Neuronal stem cell (in vitro differentiated cells): ENCODE results near the gene PTPRM.

ENCODE experiments used
- DNase-seq: peaks from one replicate; pipeline ENCODE4 v3.0.0-alpha.2; 2013; ENCODE audit warnings: low spot score
- H2AFZ ChIP-seq: one replicate; pipeline ENCODE4 v1.6.1; 2013; ENCODE audit warnings: mild to moderate bottlenecking, low read length, inconsistent platforms
- H2AK5ac ChIP-seq: 2 replicates; pipeline ENCODE4 v1.6.1; 2013; ENCODE audit warnings: low read depth, mild to moderate bottlenecking, inconsistent platforms, low read length, moderate library complexity, mixed read lengths
- H2BK120ac ChIP-seq: 2 replicates; pipeline ENCODE4 v1.6.1; 2013; ENCODE audit warnings: low read depth, mild to moderate bottlenecking, inconsistent platforms, low read length, moderate library complexity, mixed read lengths
- H2BK12ac ChIP-seq: one replicate; pipeline ENCODE4 v1.6.1; 2013; ENCODE audit warnings: low read length, inconsistent platforms
- H2BK15ac ChIP-seq: 2 replicates; pipeline ENCODE4 v1.6.1; 2013; ENCODE audit warnings: mild to moderate bottlenecking, low read length, inconsistent platforms, mixed read lengths
- H2BK5ac ChIP-seq: one replicate; pipeline ENCODE4 v1.6.1; 2013; ENCODE audit warnings: inconsistent platforms, mild to moderate bottlenecking, low read length, moderate library complexity
- H3K14ac ChIP-seq: one replicate; pipeline ENCODE4 v1.6.1; 2013; ENCODE audit warnings: low read length, inconsistent platforms
- H3K18ac ChIP-seq: 2 replicates; pipeline ENCODE4 v1.6.1; 2013; ENCODE audit warnings: low read length, inconsistent platforms
- H3K23ac ChIP-seq: 2 replicates; pipeline ENCODE4 v1.6.1; 2013; ENCODE audit warnings: low read depth, mild to moderate bottlenecking, mixed read lengths, low read length, inconsistent platforms; ENCODE audit not compliant: poor library complexity
- H3K27ac ChIP-seq: replicated peaks from 3 replicates; pipeline ENCODE4 v1.5.1; 2013; ENCODE audit warnings: low read length, inconsistent platforms
- H3K27me3 ChIP-seq, 3 experiments: 2 replicates each; pipeline ENCODE4 v1.6.1; 2013; ENCODE audit warnings: low read length in 3 of 3, mild to moderate bottlenecking in 2 of 3, inconsistent platforms in 1 of 3, low read depth in 1 of 3, mixed read lengths in 1 of 3, moderate library complexity in 1 of 3; ENCODE audit not compliant: control insufficient read depth in 3 of 3, insufficient read depth in 3 of 3
- H3K36me3 ChIP-seq, 2 donors: replicated peaks in 1 of 2; 2 replicates each; pipeline ENCODE4 v1.6.1; 2013; ENCODE audit warnings: low read length in 2 of 2; ENCODE audit not compliant: control insufficient read depth in 2 of 2, insufficient read depth in 2 of 2
- H3K4ac ChIP-seq: 2 replicates; pipeline ENCODE4 v1.6.1; 2013; ENCODE audit warnings: inconsistent platforms, mild to moderate bottlenecking, low read length, moderate library complexity
- H3K4me1 ChIP-seq, 2 donors: 1 replicate in 1 of 2; 2 replicates in 1 of 2; pipeline ENCODE4 v1.6.1; 2013; ENCODE audit warnings: low read length in 2 of 2, low read depth in 1 of 2; ENCODE audit not compliant: control insufficient read depth in 2 of 2, insufficient read depth in 1 of 2
- H3K4me2 ChIP-seq: one replicate; pipeline ENCODE4 v1.6.1; 2013; ENCODE audit warnings: mild to moderate bottlenecking, low read length, inconsistent platforms; ENCODE audit not compliant: insufficient read depth, poor library complexity, severe bottlenecking
- H3K4me3 ChIP-seq, 2 donors: 2 replicates each; pipeline ENCODE4 v1.5.1; 2013; ENCODE audit warnings: low read length in 2 of 2, mild to moderate bottlenecking in 2 of 2, inconsistent platforms in 1 of 2, moderate library complexity in 1 of 2
- H3K79me1 ChIP-seq: one replicate; pipeline ENCODE4 v1.6.1; 2013; ENCODE audit warnings: low read depth, mild to moderate bottlenecking, inconsistent platforms, low read length, moderate library complexity
- H3K9ac ChIP-seq: one replicate; pipeline ENCODE4 v1.6.1; 2013; ENCODE audit warnings: mild to moderate bottlenecking, low read depth, low read length, inconsistent platforms; ENCODE audit not compliant: poor library complexity
- H3K9me3 ChIP-seq, 2 donors: replicated peaks in 1 of 2; 2 replicates each; pipeline versions ENCODE3 to v1.6.1; 2013; ENCODE audit warnings: low read length in 2 of 2, mild to moderate bottlenecking in 2 of 2, inconsistent platforms in 1 of 2, low read depth in 1 of 2, mixed read lengths in 1 of 2, moderate library complexity in 1 of 2; ENCODE audit not compliant: control insufficient read depth in 2 of 2, insufficient read depth in 1 of 2
- H4K8ac ChIP-seq: one replicate; pipeline ENCODE4 v1.6.1; 2013; ENCODE audit warnings: low read depth, mild to moderate bottlenecking, inconsistent platforms, low read length, moderate library complexity
- H4K91ac ChIP-seq: one replicate; pipeline ENCODE4 v1.6.1; 2013; ENCODE audit warnings: low read length, low read depth, mild to moderate bottlenecking, inconsistent platforms; ENCODE audit not compliant: poor library complexity
- WGBS, 2 donors: extraction: QIAGEN DNeasy Blood & Tissue Kit; methylation state at CpG; one replicate each; pipeline ENCODE4 v1.1.7; 2013; ENCODE audit warnings: missing lambda C conversion rate in 2 of 2, mixed read lengths in 1 of 2; ENCODE audit not compliant: insufficient read length in 2 of 2, insufficient replicate concordance in 1 of 2; ENCODE audit errors: extremely low coverage in 2 of 2; 5-methylcytosine and 5-hydroxymethylcytosine counted together

PTPRM gene

GRCh38 chr18:8409151-8409550 is 842.0 kb downstream of the PTPRM start:
- WGBS, 2 donors, result no CpG with 5 or more reads among the region's 3 CpGs
- peaks cover 5 to 16% of the 10 kb centered on the region in 2 donors for H3K9me3 ChIP-seq
- no peak overlapping the region for H3K4me2 ChIP-seq
- no peaks in the 10 kb centered on the region for H3K36me3 ChIP-seq
- no peak overlapping the region for H3K27ac ChIP-seq
- no peak overlapping the region for H3K9ac ChIP-seq
- H3K4ac ChIP-seq, result no peak overlapping the region
- H2AFZ ChIP-seq, result no peak overlapping the region
- H2BK120ac ChIP-seq, result no peak overlapping the region
- no peak overlapping the region for H3K23ac ChIP-seq
- no peak overlapping the region for H2BK15ac ChIP-seq
- H2AK5ac ChIP-seq, result no peak overlapping the region
- H3K79me1 ChIP-seq, result no peaks in the 10 kb centered on the region
- H4K91ac ChIP-seq, result no peak overlapping the region
- H3K14ac ChIP-seq, result no peak overlapping the region
- H2BK12ac ChIP-seq, result no peak overlapping the region
- H3K4me3 ChIP-seq, result no peak overlapping the region
- no peak overlapping the region for H4K8ac ChIP-seq
- H3K27me3 ChIP-seq, result no peaks in the 10 kb centered on the region
- H3K18ac ChIP-seq, result no peak overlapping the region
- H2BK5ac ChIP-seq, result no peak overlapping the region
- DNase-seq, result no peak
- H3K4me1 ChIP-seq, result no peaks in the 10 kb centered on the region

- Histone ChIP-seq H4K8ac (no peak overlapping the region), H3K14ac (no peak overlapping the region), H2BK120ac (no peak overlapping the region), H3K4me3 (no peak overlapping the region), H3K23ac (no peak overlapping the region), H3K9me3 (peaks cover 5 to 16% of the 10 kb centered on the region in 2 donors), H2BK5ac (no peak overlapping the region), H2BK12ac (no peak overlapping the region), H3K36me3 (no peaks in the 10 kb centered on the region), H3K9ac (no peak overlapping the region), H3K27me3 (no peaks in the 10 kb centered on the region), H3K79me1 (no peaks in the 10 kb centered on the region), H2AFZ (no peak overlapping the region), H4K91ac (no peak overlapping the region), H3K4me2 (no peak overlapping the region), H3K18ac (no peak overlapping the region), H3K27ac (no peak overlapping the region), H3K4me1 (peaks cover 0 to 2% of the 10 kb centered on the region in 2 donors), H3K4ac (no peak overlapping the region), H2BK15ac (no peak overlapping the region), H2AK5ac (no peak overlapping the region)
- DNase-seq, result no peak
Observed at GRCh38 chr18:8411492-8411891, 844.4 kb downstream of the PTPRM start.

GRCh38 chr18:8412117-8412516 is 845.0 kb downstream of the PTPRM start:
- Histone ChIP-seq H2BK5ac (no peak overlapping the region), H3K27ac (no peak overlapping the region), H3K23ac (no peak overlapping the region), H3K9ac (no peak overlapping the region), H4K91ac (no peak overlapping the region), H2BK120ac (no peak overlapping the region), H2BK12ac (no peak overlapping the region), H2AK5ac (no peak overlapping the region), H4K8ac (no peak overlapping the region), H3K36me3 (no peaks in the 10 kb centered on the region), H3K4me3 (peak overlapping the region in 1 of 2 donors; percentile 47), H3K27me3 (no peaks in the 10 kb centered on the region), H3K9me3 (peaks cover 5 to 16% of the 10 kb centered on the region in 2 donors), H3K18ac (no peak overlapping the region), H3K4ac (no peak overlapping the region), H3K14ac (no peak overlapping the region), H2BK15ac (no peak overlapping the region), H3K4me2 (no peak overlapping the region), H3K79me1 (no peaks in the 10 kb centered on the region), H2AFZ (no peak overlapping the region), H3K4me1 (peaks cover 0 to 2% of the 10 kb centered on the region in 2 donors)
- no CpG with 5 or more reads among the region's 8 CpGs for WGBS, 2 donors
- no peak for DNase-seq

GRCh38 chr18:8413189-8413588 is 846.1 kb downstream of the PTPRM start:
- Histone ChIP-seq H3K4me2 (no peak overlapping the region), H3K36me3 (no peaks in the 10 kb centered on the region), H4K8ac (no peak overlapping the region), H3K4ac (no peak overlapping the region), H2AFZ (no peak overlapping the region), H3K14ac (no peak overlapping the region), H3K27ac (no peak overlapping the region), H3K18ac (no peak overlapping the region), H2BK5ac (no peak overlapping the region), H3K23ac (no peak overlapping the region), H3K4me3 (no peak overlapping the region), H3K9me3 (peaks cover 5 to 16% of the 10 kb centered on the region in 2 donors), H3K4me1 (peaks cover 0 to 2% of the 10 kb centered on the region in 2 donors), H4K91ac (no peak overlapping the region), H3K27me3 (no peaks in the 10 kb centered on the region), H2BK120ac (no peak overlapping the region), H2AK5ac (no peak overlapping the region), H2BK15ac (no peak overlapping the region), H3K79me1 (no peaks in the 10 kb centered on the region), H3K9ac (no peak overlapping the region), H2BK12ac (no peak overlapping the region)
- no CpG with 5 or more reads among the region's 2 CpGs for WGBS, 2 donors
- DNase-seq, result no peak
